Limb (tissue), 2 donors: Measurements from ENCODE around the gene NFIX.
"Not testable (repeated sequence)": the region's sequence is repeated elsewhere in the genome, so short reads cannot be mapped to it uniquely, and the experiment has no call there.

Experiments used
- DNase-seq, 2 donors: peaks; one replicate each; pipeline ENCODE4 v3.0.0-alpha.2; 2016; ENCODE audit errors: extremely low spot score in 2 of 2

Gene NFIX

GRCh38 chr19:12957389-12957952, 37.8 kb upstream of the NFIX start:
- not testable (repeated sequence) for DNase-seq

GRCh38 chr19:12959481-12959880, 35.8 kb upstream of the NFIX start:
- no peak for DNase-seq

DNA sequence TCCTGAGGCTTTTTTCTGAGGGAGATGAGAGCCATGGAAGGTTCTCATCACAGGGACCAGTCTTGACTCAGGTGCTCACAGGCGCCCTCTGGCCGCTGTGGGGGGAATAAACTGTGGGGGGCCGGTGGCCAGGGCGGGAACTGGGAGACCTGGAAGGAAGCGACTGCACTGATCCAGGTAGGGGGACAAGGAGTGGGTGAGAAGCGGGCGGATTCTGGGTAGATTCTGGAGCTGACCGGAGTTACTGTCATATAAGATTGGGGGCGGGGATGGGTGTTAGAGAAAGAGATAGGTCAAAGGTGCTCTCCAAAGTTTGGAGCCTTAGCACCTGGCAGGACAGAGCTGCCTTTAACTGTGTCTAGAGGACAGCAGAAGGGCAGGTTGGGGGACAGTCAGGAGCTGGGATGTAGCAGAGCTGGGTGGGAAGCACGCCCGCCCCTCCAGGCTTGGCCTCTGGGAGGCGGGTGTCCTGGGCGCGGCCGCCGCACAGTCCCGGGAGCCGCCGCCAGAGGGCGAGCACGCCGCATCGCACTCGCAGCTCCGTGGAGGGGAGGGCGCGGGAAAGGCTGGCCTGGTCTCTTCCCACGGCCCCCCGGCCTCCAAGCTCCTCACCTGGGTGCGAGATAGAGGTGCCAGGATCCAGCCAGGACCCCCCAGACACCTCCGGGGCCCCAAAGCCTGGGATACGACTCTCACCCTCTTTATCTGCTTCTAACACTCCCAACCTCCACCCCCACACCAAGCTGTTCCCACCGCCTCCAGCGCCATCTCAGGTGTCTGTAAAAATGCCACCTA, 30.1 kb upstream of the NFIX start:
- DNase-seq = peak in 1 of 2 donors; percentile 92

DNA sequence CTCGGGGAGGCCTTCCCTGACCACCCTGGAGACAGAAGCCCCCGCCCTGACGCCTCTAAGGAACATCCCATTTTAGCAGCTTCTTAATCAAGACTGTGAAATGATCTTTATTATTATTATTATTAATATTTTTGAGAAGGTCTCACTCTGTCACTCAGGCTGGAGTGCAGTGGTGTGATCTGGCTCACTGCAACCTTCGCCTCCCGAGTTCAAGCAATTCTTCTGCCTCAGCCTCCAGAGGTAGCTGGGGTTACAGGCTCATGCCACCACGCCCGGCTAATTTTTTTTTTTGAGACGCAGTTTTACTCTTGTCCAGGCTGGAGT, 29.5 kb upstream of the NFIX start:
- DNase-seq = no peak

GRCh38 chr19:12967907-12968306, 27.4 kb upstream of the NFIX start:
- DNase-seq = no peak

DNA sequence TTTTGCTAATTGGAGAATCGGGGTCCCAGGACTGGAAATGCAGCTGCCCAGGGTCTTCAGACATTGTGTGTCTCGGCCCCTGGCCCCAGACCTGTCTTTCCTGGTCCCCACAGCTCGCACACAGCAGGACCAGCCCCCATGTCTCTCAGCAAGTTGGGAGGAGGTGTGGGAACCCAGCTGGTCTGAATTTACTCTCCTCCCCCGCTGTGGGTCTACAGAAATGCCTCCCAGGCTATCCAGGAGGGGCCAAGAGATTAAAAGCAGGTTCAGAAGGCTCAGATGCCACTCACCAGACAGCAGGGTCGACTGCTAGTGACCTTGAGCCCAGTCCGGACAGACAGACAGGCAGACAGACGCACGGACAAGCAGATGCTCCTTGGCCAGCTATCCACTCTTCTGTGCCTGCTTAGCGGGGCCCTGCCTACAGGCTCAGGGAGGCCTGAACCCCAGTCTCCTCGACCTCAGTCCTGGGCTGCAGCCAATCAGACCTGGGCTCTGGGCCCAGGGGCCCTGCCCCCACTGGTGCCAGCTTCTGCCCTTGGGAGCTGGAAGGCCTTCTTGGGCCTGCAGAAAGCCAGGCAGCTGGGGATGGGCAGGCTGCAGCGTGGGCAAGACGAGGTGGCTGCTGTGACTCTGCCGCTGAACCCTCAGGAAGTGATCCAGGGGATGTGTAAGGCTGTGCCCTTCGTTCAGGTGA, 25.8 kb upstream of the NFIX start, which contains the start of gene DAND5:
DAND5 (plus strand) TSS at position 285 of the 697 bp plus-strand sequence; CDS start at position 370, 85 bp downstream.
- DNase-seq = peak in 1 of 2 donors; percentile 33

GRCh38 chr19:12970070-12970820, 25.0 kb upstream of the NFIX start:
- no peak for DNase-seq

DNA sequence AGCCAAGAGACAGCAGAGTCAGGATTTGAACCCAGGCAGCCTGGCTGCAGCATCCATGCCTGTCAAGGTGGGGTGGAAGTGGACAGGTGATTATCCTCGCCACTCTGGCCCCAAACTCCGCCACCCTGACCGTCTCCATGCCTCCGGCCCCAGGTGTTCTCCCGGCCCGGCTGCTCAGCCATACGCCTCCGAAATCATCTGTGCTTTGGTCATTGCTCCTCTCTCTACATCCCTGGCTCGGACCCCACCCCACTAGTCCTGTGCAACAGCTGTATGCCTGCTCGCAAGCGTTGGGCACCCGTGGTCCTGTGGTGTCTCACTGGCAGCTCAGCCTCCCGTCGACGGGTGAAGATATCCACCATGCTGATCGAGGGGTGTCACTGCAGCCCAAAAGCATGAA, 22.0 kb upstream of the NFIX start:
- DNase-seq = no peak

DNA sequence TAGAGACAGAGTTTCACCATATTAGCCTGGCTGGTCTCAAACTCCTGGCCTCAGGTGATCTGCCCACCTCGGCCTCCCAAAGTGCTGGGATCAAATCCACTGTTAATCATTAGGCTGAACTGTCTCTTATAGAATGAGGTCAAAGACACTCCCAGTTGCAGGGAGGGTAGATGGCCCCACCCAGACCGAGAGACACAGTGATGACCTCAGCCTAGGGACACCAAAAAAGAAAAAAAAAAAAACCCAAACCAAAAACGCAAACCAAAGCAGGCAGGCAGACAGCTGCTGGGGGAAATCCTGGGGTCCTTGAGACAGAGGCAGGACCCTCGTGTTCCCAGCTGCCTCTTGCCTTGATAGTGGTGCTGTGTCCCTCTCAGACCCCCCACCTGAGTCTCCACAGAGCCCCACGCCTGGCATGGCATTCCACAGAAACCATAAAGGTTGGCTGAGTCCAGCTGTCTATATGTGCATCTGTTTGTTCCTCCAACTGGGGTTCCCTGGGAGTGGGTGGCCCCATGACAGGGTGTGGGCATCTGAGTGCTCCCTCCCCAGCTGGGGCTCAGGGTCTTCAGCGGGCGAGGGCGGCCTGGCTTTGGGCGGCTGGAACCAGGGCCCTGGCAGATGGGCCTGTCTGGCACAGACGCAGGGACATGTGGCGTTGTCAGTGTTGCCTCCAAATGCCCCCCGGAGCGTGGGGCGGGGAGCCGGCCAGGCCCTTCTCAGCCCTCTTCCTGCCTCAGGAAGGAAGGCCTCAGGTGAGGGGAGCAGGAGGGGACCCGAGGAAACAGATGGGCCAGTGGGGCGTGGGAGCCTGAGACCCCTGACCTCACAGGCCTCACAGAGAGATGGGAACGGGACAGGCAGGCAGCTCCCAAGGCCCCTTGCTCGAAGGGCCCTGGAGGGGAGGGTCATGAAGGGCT, 20.7 kb upstream of the NFIX start:
- DNase-seq = peak in 1 of 2 donors; percentile 34

DNA sequence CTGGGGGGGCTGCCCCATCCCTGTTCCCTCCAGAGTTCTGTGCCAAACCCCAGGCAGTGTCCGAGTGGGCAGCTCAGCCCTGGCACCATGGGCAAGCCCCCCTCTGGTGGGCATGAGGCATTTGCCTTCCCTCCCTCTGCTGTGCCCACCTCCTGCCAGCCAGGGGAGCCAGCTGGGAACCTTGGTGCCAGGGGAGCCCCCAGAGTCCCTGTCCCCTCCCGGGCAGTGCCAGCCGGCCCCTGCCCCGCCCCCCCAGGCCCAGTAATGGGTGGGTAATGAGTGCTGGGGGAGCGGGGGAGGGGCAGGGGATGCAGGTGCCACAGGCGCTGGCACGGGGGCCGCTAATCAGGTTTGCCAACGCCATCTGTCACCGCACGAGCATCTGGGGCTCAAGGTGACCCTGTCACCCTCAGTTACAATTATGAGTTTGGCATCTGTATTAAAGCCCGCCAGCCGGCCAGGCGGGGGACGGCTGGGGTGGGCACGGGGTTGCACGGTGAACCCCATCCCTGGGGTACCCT, 20.0 kb upstream of the NFIX start:
- peak in 1 of 2 donors; percentile 54 for DNase-seq

GRCh38 chr19:12976109-12976508, 19.2 kb upstream of the NFIX start:
- DNase-seq = peak in 1 of 2 donors; percentile 20

- no peak for DNase-seq
These were observed 15.3 kb upstream of the NFIX start for GRCh38 chr19:12979974-12980373.

GRCh38 chr19:12982648-12983047, 12.6 kb upstream of the NFIX start:
- DNase-seq = no peak

GRCh38 chr19:12983091-12983490, 12.2 kb upstream of the NFIX start:
- DNase-seq = no peak

DNA sequence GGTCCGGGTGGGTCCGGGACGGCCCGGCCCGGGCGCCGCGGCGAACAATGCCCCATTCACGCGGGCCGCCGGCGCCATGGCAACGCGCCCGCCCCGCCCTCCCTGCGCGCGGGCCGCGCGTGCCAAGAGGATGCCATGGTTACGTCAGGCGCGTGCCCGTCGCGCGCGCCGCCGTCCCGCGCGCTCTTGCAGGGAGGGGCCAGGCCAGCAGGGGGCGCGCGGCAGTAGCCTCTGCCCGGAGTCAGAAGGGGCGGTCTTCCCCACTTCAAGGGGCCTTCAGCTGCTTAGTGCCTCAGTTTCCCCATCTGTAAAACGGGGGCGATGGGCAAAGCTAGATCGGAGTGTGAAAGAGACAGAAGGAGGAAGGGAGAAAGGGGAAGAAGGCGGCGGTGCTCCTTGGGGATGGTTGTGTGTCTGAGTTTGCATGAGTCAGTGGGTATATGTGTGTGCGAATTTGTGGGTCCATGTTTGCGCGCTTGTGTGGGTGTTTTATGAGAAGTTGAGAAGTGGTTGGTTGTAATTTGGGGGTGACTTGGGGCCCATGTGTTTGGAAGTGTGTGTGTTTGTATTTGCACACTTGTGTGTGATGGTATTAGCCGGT, 11.6 kb upstream of the NFIX start:
- peak; percentile 77 to 94 for DNase-seq

GRCh38 chr19:12984143-12984627, 11.1 kb upstream of the NFIX start:
- DNase-seq = no peak

DNA sequence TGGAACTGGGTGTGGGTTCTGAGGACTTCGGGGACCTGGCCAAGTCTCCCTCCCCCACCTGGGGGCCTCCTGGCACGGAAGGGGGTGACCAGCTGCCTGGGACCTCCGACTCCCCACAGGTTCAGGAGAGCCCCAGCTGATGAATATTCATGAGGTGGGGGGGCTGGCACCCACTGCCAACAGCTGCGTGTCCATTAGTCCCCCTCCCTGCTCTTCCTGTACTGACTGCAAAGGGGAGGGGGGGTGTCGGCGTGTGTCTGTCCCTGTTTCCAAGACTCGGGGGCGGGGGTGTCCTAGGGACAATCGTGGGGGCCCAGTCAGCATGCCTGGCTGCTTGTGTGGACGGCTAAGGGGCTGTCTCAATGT, 10.6 kb upstream of the NFIX start:
- peak in 1 of 2 donors; percentile 73 for DNase-seq

- peak in 1 of 2 donors; percentile 58 for DNase-seq
These were observed 10.1 kb upstream of the NFIX start for GRCh38 chr19:12985049-12985776.

DNA sequence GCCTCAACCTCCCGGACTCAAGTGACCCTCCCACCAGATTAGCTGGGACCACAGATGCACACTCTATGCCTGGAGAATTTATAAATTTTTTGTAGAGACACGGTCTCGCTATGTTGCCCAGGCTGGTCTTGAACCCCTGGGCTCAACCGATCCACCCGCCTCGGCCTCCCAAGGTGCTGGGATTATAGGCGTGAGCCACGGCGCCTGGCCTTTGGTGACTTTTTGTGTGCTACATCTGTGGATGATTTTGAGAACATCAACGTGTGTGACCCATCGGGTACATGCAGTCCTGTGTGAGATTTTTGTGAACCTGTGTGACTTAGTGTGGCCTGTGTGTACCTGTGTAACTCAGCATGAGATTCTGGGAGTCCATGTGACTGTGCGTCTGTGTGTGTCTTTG, 8.5 kb upstream of the NFIX start:
- no peak for DNase-seq
